Neural cell (in vitro differentiated cells): ENCODE data around the gene SMARCC2. TPM values are rescaled to one million over a fixed set of nuclear protein-coding genes. Genes with fewer than 3 reads are reported as not detected.

ENCODE experiments used
- H2AFZ ChIP-seq: fragments of 200-600, 300-800 bp; sonication (generic), shearing (Covaris generic); 2 replicates; pipeline ENCODE4 v1.6.0; 2014; ENCODE audit warnings: low read depth, mild to moderate bottlenecking, antibody characterized with exemption, low read length, moderate library complexity
- H3F3A ChIP-seq: fragments of 200-600 bp; shearing (Covaris generic); 2 replicates; pipeline ENCODE4 v1.6.1; 2016; ENCODE audit warnings: mild to moderate bottlenecking, moderate library complexity, mixed read lengths, antibody characterized with exemption, low read length; ENCODE audit not compliant: insufficient read depth, poor library complexity, severe bottlenecking
- H3K27ac ChIP-seq: fragments of 200-600, 300-800 bp; sonication (generic), shearing (Covaris generic); 2 replicates; pipeline ENCODE4 v1.5.1; 2014; ENCODE audit warnings: mild to moderate bottlenecking, low read length, moderate library complexity
- H3K27me3 ChIP-seq: fragments of 300-800, 200-600 bp; sonication (generic), shearing (Covaris generic); 2 replicates; pipeline ENCODE4 v1.6.0; 2014; ENCODE audit warnings: mild to moderate bottlenecking, low read depth, low read length, moderate library complexity; ENCODE audit not compliant: insufficient read depth
- H3K36me3 ChIP-seq: fragments of 300-800, 200-600 bp; sonication (generic), shearing (Covaris generic); 2 replicates; pipeline ENCODE4 v1.5.1; 2014; ENCODE audit warnings: mild to moderate bottlenecking, antibody characterized with exemption, low read length, moderate library complexity; ENCODE audit not compliant: insufficient read depth
- H3K4me2 ChIP-seq: fragments of 300-800, 200-600 bp; sonication (generic), shearing (Covaris generic); 2 replicates; pipeline ENCODE4 v1.6.0; 2014; ENCODE audit warnings: mild to moderate bottlenecking, low read length
- H3K4me3 ChIP-seq: fragments of 300-800, 200-600 bp; sonication (generic), shearing (Covaris generic); 2 replicates; pipeline ENCODE4 v1.5.1; 2014; ENCODE audit warnings: mild to moderate bottlenecking, low read length, moderate library complexity
- H3K79me2 ChIP-seq: fragments of 200-600 bp; shearing (Covaris generic); replicated peaks from 2 replicates; pipeline ENCODE4 v1.6.0; 2014; ENCODE audit warnings: mild to moderate bottlenecking, low read length, moderate library complexity; ENCODE audit not compliant: insufficient read depth
- H3K9ac ChIP-seq: fragments of 300-800, 200-600 bp; sonication (generic), shearing (Covaris generic); 2 replicates; pipeline ENCODE4 v1.6.1; 2016; ENCODE audit warnings: mild to moderate bottlenecking, low read length, mixed read lengths
- H3K9me2 ChIP-seq: fragments of 200-600 bp; shearing (Covaris generic); 2 replicates; pipeline ENCODE4 v1.6.1; 2016; ENCODE audit warnings: mild to moderate bottlenecking, low read length, mixed read lengths; ENCODE audit not compliant: insufficient read depth
- H3K9me3 ChIP-seq: fragments of 200-600, 300-800 bp; sonication (generic), shearing (Covaris generic); 2 replicates; pipeline ENCODE4 v1.6.1; 2016; ENCODE audit warnings: mild to moderate bottlenecking, mixed run types, low read length, moderate library complexity, mixed read lengths
- H4K20me1 ChIP-seq: fragments of 200-600 bp; shearing (Covaris generic); 2 replicates; pipeline ENCODE4 v1.6.1; 2016; ENCODE audit warnings: mild to moderate bottlenecking, mixed run types; ENCODE audit not compliant: insufficient read depth
- EP300 ChIP-seq: fragments of 450-650 bp; conservative IDR thresholded peaks from 2 replicates; pipeline ENCODE4 v1.6.1; 2014; ENCODE audit warnings: antibody characterized with exemption, mild to moderate bottlenecking, moderate library complexity; ENCODE audit not compliant: poor library complexity, severe bottlenecking
- EZH2 ChIP-seq: fragments of 200-600, 300-800 bp; shearing (Covaris generic), sonication (generic); IDR thresholded peaks from 2 replicates; pipeline ENCODE4 v1.6.1; 2014; ENCODE audit warnings: antibody characterized with exemption, low read length, borderline replicate concordance, mild to moderate bottlenecking; ENCODE audit not compliant: insufficient read depth, poor library complexity, severe bottlenecking
- MXI1 ChIP-seq: fragments of 450-650 bp; conservative IDR thresholded peaks from 2 replicates; pipeline ENCODE4 v1.6.1; 2014; ENCODE audit warnings: antibody characterized with exemption, mild to moderate bottlenecking; ENCODE audit not compliant: poor library complexity, severe bottlenecking
- POLR2AphosphoS5 ChIP-seq: IDR thresholded peaks from 2 replicates; pipeline ENCODE4 v1.6.1; 2012
- RAD21 ChIP-seq: fragments of 450-650 bp; conservative IDR thresholded peaks from 2 replicates; pipeline ENCODE4 v1.6.1; 2014; ENCODE audit warnings: antibody characterized with exemption, mild to moderate bottlenecking, moderate library complexity
- SMC3 ChIP-seq: fragments of 450-650 bp; conservative IDR thresholded peaks from 2 replicates; pipeline ENCODE4 v1.6.1; 2014; ENCODE audit warnings: antibody characterized with exemption, mild to moderate bottlenecking, moderate library complexity; ENCODE audit not compliant: poor library complexity
- TAF1 ChIP-seq: IDR thresholded peaks from 2 replicates; pipeline ENCODE4 v1.6.1; 2012; ENCODE audit warnings: low read depth
- polyA plus RNA-seq: library from polyadenylated mRNA; depleted of rRNA; stranded (reverse); fragments of >200 nt; gene quantifications from 2 replicates; pipeline ENCODE4 v1.2.3, GENCODE V29; 2014
- TF ChIP-seq, protein P1 (sequence below): fragments of 450-650 bp; IDR thresholded peaks from 2 replicates; pipeline ENCODE4 v1.5.1; 2014; ENCODE audit warnings: antibody characterized with exemption, mild to moderate bottlenecking, moderate library complexity; ENCODE audit not compliant: poor library complexity, severe bottlenecking

SMARCC2 gene
- polyA plus RNA-seq, 1 donor from 2014 or later = 85.6 TPM

DNA sequence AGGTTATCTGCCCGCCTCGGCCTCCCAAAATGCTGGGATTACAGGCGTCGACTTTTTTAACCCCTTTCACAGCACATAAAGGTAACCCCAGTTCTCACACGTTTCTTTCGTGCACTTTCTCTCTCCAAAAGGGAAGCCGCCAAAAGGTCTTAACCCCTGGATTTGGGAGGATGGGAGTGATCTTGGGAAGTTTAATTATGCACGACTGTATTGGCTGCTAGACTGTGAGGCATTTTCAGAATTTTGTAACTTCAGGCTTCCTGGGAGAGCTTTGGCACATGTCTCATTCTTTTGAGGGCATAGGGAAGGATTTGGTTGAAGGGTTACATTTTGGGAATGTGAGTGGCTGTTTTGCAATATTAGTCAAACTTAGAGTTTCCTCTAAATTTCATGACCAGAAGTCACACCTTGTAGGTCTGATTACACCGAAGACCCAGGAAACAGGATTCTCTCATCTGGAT lies 1.4 kb upstream of the SMARCC2 start:
- no peaks in the 10 kb centered on the region for H3K9me3 ChIP-seq
- H3K9ac ChIP-seq = peak overlapping the region; percentile 99

DNA sequence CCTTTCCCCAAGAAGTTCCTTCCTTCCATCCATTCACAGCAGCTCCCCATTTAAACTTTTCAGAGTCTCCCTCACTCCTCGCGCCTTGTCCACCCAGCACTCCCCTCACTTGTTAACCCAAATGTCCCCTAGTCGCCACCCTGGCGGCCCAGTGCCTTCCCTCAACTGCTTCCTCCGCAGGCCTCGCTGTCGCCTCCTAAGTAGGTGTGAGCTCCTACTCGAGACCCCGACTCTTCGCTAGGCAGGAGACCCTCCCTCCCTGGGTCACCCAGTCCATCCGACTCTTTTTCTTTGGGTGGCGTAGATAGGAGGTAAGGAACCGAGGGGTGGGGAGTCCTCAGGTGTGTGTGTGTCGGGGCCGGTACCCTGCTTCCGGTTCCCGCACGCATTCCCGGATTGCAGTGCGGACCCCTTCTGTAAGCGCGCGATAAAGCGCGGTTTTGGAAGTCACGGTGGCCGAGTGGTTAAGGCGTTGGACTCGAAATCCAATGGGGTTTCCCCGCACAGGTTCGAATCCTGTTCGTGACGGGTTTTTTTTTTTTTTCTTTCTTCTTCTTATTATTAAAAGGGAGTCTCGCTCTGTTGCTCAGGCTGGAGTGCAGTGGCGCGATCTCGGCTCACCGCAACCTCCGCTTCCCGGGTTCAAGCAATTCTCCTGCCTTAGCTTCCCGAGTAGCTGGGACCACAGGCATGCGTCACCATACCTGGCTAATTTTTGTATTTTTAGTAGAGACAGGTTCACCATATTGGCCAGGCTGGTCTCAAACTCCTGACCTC lies 823 bp upstream of the SMARCC2 start:
- TF ChIP-seq POLR2AphosphoS5 (peak; percentile 58), MXI1 (peak; percentile 75), EZH2 (no peak)
- H3K9me3 ChIP-seq = no peaks in the 10 kb centered on the region
- H3K79me2 ChIP-seq = peaks cover 32% of the 10 kb centered on the region
- H3K36me3 ChIP-seq = peaks cover 5% of the 10 kb centered on the region
- peak overlapping the region; percentile 79 for H3K27ac ChIP-seq
- H3K9me2 ChIP-seq = no peaks in the 10 kb centered on the region
- H3F3A ChIP-seq = peaks cover 7% of the 10 kb centered on the region
- H2AFZ ChIP-seq = peak overlapping the region; percentile 56
- peak overlapping the region; percentile 97 for H3K4me3 ChIP-seq
- H4K20me1 ChIP-seq = no peaks in the 10 kb centered on the region
- H3K9ac ChIP-seq = peak overlapping the region; percentile 99
- no peaks in the 10 kb centered on the region for H3K27me3 ChIP-seq
- peak overlapping the region; percentile 38 for H3K4me2 ChIP-seq

More for the DNA sequence above, 1.4 kb upstream of the SMARCC2 start:
- Histone ChIP-seq H3K79me2 (peaks cover 31% of the 10 kb centered on the region), H3K9me2 (no peaks in the 10 kb centered on the region), H3K4me3 (peak overlapping the region; percentile 97), H3K27me3 (no peaks in the 10 kb centered on the region), H3K36me3 (peaks cover 4% of the 10 kb centered on the region), H3K27ac (peak overlapping the region; percentile 79), H3F3A (peaks cover 7% of the 10 kb centered on the region), H2AFZ (no peak overlapping the region), H4K20me1 (no peaks in the 10 kb centered on the region), H3K4me2 (peak overlapping the region; percentile 27)
- TF ChIP-seq RAD21 (no peak), SMC3 (no peak), EP300 (no peak), TAF1 (no peak)

DNA sequence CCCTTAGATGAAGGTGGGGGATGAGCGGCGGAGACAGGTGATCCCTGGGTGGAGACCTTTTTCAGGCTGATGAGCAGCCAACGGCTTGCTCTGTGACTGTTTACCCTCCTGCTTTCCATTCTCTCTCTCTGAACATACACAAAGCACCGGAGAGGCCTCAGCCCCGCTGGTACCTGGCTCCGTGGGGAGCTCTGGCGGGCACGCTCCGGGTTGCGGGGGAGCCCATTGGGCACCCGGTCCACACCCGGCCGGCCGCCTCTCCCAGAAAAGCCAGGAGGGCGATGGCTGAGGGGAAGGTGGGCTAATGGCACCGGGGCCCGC lies 545 bp downstream of the SMARCC2 start:
- H3K9ac ChIP-seq = peak overlapping the region; percentile 99
- peak overlapping the region; percentile 66 for H2AFZ ChIP-seq
- peaks cover 35% of the 10 kb centered on the region for H3K79me2 ChIP-seq
- peak overlapping the region; percentile 95 for H3K4me2 ChIP-seq
- H3K36me3 ChIP-seq = peaks cover 10% of the 10 kb centered on the region
- H3K27ac ChIP-seq = peak overlapping the region; percentile 97
- no peaks in the 10 kb centered on the region for H3K9me3 ChIP-seq
- H4K20me1 ChIP-seq = no peaks in the 10 kb centered on the region
- H3K27me3 ChIP-seq = no peaks in the 10 kb centered on the region
- TF ChIP-seq EZH2 (no peak), RAD21 (no peak)
- TF ChIP-seq, protein P1, sequence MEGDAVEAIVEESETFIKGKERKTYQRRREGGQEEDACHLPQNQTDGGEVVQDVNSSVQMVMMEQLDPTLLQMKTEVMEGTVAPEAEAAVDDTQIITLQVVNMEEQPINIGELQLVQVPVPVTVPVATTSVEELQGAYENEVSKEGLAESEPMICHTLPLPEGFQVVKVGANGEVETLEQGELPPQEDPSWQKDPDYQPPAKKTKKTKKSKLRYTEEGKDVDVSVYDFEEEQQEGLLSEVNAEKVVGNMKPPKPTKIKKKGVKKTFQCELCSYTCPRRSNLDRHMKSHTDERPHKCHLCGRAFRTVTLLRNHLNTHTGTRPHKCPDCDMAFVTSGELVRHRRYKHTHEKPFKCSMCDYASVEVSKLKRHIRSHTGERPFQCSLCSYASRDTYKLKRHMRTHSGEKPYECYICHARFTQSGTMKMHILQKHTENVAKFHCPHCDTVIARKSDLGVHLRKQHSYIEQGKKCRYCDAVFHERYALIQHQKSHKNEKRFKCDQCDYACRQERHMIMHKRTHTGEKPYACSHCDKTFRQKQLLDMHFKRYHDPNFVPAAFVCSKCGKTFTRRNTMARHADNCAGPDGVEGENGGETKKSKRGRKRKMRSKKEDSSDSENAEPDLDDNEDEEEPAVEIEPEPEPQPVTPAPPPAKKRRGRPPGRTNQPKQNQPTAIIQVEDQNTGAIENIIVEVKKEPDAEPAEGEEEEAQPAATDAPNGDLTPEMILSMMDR = no peak
- peaks cover 7% of the 10 kb centered on the region for H3F3A ChIP-seq
- H3K4me3 ChIP-seq = peak overlapping the region; percentile 97
- no peaks in the 10 kb centered on the region for H3K9me2 ChIP-seq
